Measurements from ENCODE around the gene CYTH3. TPM values are rescaled to one million over a fixed set of nuclear protein-coding genes. Genes with fewer than 3 reads are reported as not detected.
"Not testable (repeated sequence)": the region's sequence is repeated elsewhere in the genome, so short reads cannot be mapped to it uniquely, and the experiment has no call there.

Gene CYTH3
- total RNA-seq, 1 donor from 2014 or later, result 46.0 TPM

DNA sequence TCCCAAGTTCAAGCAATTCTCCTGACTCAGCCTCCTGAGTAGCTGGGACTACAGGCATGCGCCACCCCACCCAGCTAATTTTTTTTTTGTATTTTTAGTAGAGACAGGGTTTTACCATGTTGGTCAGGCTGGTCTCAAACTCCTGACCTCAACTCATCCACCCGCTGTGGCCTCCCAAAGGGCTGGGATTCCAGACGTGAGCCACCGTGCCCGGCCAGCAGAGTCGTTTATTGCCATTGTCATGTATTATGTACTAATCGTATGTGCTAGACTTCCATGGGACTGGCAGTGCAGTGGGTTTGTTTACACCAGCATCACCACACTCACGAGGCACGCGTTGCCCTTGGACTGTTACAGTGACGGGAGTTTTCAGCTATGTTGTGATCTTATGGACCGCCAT, 120.9 kb downstream of the CYTH3 start:
- DNase-seq, result not testable (repeated sequence)

DNA sequence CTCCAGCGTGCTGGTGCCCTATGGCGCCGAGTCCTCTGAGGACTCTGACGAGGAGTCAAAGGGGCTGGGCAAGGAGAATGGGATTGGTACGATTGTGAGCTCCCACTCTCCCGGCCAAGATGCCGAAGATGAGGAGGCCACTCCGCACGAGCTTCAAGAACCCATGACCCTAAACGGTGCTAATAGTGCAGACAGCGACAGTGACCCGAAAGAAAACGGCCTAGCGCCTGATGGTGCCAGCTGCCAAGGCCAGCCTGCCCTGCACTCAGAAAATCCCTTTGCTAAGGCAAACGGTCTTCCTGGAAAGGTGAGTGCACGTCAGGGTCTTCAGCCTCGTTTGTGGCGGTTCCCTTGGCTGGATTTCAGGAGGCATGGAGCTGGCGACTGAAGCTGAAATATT, 122.4 kb downstream of the CYTH3 start:
- DNase-seq, result no peak

DNA sequence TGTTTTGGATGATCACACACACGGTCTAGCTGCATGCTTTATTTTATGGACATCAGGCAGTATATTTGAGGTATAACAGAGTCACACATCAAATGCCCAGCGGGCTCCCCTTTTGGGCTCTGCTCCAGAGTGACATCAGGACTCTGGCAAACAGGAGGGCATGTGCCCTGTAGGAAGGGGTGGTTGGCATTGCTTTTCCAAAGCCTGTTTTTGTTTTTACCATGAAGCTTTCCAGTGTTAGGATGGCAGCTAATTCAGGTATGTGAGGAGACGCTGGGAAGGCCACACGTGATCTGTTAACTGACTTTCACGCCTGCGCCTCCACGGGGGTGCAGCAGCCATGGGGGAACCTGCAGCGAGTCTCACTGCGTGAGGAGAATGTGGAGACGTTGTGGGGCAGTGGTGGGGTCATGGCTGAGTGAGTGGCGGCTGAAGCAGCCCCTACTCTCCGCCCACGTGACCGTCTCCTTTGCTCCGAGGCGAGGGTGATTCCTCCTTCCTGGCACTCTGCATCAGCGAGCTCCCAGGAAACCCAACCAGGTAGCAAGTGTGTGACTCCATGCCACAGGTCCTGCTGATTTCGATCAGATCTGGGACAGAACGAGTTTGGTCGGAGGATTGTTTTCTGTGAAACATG, 123.6 kb downstream of the CYTH3 start:
- DNase-seq, result no peak

DNA sequence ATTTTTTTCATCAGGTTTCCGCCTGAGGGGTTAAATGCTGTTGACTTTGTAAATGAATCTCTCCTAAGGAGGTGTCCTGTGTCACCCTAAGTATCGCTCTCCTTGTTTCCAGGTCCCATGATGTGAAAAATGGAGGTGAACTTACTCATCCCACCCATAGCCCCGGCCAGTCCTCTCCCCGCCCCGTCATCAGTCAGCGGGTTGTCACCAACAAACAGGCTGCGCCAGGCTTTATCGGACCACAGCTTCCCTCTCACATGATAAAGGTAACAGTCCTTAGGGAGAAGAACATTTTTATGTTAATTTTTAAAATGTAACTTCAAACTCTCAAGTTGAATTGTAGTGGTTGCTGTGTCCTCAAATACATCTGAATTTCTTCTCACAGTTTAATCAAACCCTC, 124.8 kb downstream of the CYTH3 start:
- DNase-seq, result no peak

DNA sequence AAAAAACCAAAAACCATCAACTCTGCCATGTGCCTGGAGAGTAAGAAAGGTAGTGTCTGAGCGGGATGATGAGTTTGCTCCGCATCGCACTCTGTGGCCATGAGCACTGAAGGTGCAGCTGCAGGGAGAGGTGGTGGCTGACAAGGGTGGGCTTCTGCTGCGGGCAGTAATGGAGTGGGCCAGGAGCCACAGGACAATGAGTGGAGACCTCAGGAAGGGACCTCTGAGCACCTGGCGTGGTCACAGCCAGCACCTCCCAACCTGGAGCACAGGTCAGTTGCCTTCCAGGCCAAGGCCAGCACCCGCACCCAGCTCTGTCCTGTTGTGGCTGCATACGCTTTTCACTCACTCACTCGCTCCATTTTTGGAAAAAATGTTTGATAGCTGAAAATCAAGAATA, 125.8 kb downstream of the CYTH3 start:
- DNase-seq, result no peak

DNA sequence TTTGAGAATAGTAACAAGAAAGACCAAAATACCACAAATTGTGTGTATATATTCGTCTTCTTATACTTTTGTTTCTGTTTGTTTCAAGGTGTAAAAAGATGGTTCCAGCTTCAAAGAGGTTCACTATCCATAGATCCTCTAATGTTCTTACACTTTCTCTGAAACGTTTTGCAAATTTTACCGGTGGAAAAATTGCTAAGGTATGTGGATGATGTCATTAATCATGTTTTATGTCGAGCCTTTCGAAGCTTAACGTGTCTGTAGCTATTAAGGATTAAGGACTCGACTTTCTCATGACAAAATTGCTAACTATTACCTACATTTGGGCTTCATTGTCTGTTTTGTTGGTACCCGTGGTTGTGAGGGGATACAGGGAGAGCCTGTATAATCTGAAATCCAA, 128.4 kb downstream of the CYTH3 start:
- no peak for DNase-seq

DNA sequence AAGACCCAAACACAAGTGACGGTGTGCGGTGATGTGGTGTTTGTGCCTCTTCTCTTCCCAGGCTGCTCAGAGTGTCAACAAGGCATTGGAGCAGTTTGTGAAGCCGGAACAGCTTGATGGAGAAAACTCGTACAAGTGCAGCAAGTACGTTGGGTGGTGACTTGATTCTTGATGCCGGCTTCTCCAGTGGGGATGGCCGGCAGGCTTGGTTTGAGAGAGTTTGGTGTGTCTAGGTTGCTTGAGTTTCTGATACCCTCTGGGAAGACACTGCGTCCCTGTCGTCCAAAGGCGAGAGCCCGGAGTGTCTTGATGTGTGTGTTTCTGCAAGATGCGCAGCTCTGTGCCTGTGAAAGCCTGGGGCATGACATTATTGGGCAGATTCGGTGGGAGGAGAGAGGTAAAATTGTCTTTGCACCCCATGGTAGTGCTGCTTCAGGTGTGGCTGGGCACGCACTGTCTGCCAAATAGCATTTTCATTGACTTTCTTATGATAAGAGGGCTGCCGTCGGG, 129.5 kb downstream of the CYTH3 start:
- DNase-seq, result no peak

DNA sequence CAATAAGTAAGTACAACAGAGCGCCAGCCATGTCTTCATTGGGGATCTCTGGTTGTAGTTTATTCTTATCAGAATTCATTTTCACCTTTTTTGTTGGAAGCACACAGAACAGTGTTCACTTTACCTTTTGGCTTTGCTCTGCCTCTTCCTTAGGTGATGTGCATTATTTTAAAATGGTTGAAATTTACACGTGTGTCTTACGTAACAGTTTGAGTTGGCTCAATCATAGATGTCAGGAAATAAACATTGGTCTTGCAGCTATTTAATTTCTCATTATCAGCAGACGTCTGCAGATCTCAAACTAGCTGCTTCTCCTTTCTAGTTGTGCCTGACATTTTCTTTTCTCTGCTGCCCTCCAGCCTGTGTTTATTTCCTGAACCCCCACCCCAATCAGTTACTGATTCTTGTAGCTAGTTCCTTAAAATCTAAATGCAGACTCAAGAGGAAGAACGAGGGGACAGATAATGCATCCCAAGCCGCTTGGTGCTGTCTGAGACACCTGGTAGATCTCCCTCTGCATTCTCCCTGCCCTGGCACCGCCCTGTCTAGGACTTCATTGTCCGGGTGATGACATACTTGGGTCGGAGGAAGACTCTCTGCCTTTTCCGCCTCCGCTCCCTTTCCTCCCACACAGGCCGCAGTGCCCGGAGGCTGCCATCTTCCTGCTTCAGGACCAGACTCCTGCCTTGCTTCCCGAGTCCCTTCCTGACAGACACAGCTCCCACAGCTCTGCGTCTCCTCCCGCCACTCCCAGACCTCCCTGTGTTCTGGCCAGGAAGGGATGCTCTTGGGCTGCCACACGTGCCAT, 133.0 kb downstream of the CYTH3 start:
- no peak for DNase-seq

DNA sequence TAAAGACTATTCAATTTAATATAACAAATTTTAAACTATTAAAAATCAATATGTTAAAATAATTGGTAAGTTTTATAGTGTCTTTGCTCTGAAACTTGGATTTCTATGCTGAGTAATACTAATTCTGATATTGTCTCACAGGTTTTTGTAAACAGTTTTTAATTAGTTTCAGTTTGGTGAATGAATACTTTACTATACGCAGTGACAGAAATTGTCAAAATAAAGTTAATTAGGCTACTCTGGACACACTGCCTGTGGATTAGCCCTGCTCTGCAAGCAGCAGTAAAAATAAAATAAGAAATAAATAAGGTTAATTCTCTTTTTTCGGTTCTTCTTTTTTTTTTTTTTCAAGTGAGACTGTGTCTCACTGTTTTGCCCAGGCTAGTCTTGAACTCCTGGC, 135.9 kb downstream of the CYTH3 start:
- no peak for DNase-seq

DNA sequence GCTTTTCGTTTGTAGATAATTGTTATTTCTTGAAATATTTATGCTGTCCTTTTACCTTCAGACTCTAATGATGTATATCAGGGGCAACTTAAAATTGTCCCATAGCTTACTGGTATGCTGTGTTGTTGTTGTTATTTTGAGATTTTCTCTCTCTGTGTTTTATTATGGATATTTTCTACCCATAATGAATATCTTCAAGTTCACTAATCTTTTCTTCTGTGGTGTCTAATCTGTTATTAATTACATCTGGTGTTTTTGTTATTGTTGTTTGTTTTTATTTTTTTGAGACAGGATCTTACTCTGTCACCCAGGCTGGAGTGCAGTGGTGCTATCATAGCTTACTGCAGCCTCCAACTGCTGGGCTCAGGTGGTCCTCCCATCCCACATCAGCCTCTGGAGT, 139.2 kb downstream of the CYTH3 start:
- no peak for DNase-seq

DNA sequence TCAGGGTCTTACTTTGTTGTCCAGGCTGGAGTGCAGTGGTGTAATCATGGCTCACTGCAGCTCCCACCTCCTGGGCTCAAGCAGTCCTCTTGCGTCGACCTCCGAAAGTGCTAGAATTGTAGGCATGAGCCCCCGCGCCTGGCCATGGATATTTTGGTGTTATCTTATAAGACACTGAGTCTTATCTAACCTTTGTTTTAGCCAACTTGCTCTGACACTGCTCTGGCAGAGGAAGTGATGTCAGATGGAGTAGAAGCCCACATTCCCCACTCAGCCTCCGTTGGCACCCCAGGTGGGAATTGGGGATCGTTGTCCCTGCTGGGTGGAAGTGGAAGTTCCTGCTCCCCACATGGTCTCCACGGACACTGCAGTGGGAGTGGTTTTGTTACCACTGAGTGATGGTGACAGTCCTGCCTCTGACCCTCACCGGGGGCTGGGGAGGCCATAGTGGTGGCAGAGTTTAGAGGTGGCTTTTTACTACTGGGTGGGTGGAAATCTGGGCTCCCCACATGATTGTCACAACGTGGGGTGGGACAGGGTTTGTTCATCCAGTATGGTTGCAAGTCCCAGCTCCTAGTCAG, 142.3 kb downstream of the CYTH3 start:
- DNase-seq, result no peak

DNA sequence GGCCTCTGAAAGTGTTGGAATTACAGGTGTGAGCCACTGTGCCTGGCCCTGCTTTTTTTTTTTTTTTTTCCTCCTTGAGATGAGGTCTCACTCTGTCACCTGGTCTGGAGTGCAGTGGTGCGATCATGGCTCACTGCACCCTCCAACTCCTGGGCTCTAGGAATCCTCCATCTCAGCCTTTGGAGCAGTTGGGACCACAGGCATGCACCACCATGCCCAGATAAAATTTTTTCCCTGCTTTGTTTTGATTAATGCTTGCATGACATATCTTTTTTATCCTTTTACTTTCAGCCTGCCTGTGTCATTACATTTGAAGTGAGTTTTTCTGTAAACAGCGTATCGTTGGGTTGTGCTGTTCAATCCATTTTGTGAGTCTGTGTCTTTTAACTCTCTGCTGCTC, 144.2 kb downstream of the CYTH3 start:
- no peak for DNase-seq

DNA sequence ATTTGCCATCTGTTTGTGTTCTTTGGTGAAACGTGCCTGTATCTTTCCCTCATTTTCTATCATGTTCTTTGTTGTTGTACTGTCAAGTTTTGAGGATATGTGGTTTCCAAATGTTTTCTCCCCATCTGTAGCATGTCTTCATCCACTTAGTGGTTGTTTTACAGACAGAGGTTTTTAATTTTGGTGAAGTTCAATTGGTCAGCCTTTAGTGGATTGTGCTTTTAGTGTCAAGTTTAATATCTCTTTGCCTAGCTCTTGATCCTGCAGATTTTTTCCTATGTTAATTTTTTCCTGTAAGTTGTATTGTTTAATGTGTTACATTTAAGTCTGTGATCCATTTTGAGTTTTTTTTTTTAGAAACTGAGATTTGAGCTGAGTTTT, 145.3 kb downstream of the CYTH3 start:
- DNase-seq, result no peak

DNA sequence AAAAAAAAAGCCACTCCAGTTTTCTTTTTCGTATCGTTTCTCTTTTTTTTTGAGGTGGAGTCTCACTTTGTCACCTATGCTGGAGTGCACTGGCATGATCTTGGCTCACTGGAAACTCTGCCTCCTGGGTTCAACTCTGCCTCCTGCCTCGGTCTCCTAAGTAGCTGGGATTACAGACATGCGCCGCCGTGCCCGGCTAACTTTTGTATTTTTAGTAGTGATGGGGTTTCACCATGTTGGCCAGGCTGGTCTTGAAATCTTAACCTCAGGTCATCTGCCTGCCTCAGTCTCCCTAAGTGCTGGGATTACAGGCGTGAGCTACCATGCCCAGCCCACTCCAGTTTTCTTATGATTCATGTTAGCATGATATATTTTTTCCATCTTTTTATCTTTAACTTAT, 148.6 kb downstream of the CYTH3 start:
- DNase-seq, result no peak

DNA sequence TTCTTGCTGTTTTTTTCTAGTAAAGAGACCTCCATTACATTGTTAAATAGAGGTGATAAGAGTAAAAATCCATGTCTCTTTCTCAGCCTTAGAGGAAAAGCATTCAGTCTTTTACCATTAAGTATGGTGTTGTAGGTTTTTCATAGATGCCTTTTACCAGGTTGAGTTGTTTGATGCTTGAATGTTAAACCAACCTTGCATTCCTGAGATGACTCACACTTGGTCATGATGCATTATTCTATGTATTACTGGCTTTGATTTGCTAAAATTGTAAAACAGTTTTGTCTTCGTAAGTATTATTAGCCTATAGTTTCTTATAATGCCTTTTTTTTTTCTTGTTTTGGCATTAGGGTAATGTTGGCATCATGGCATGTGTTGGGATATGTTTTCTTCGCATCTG, 151.3 kb downstream of the CYTH3 start:
- no peak for DNase-seq

DNA sequence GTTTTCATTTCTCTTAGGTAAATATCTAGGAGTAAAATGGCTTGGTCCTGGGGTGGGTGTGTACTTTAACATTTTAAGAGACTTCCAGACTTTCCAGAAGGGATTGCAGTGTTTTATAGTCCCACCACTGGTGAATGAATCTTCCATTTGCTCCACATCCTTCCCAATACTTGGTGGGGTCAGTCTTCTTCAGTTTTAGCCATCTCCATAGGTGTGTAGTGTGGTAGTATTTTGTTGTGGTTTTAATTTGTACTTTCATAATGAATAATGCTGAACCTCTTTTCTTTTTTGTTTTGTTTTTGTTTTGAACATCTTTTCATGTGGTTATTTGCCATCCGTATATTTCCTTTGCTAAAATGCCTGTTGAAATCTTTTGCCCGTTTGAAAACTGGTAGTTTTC, 154.9 kb downstream of the CYTH3 start:
- no peak for DNase-seq

DNA sequence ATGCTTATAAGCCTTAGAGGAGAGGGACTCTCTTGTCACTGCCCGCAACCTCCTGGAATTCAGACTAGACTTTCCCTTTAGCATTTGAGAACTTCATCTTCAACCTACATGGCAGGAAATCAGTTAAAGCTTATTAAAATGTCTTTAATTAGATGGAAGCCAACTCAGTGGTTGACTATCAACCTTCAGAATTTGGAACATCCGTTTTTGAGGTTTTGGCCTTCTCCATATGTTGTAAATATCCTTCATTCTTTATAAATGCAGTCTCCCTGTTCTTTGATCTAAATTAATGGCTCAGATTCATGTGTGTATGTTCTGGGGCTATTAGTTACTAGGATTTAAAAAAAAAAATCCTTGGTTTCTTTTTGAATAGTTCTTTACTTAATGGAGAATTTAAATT, 156.2 kb downstream of the CYTH3 start:
- no peak for DNase-seq

Small RNA genes lying within 50 kb of the gene (small RNA-seq; reads per million reads assigned to genes)
- not detected for gene RF00019 (ENCODE audit: low replicate concordance)

Other genes starting within 250 kb of the CYTH3 start
- not detected for gene ANKRD61, start 241.2 kb downstream of the CYTH3 start, total RNA-seq
- 112 TPM for gene EIF2AK1, start 213.4 kb downstream of the CYTH3 start, total RNA-seq
- gene USP42, start 167.7 kb downstream of the CYTH3 start, total RNA-seq, result 5.6 TPM
- gene FAM220A, start 76.3 kb upstream of the CYTH3 start, total RNA-seq, result 26.0 TPM
- 57.2 TPM for gene RAC1, start 101.9 kb upstream of the CYTH3 start, total RNA-seq
- gene DAGLB, start 175.3 kb upstream of the CYTH3 start, total RNA-seq, result 15.4 TPM
- 138 TPM for gene KDELR2, start 211.5 kb upstream of the CYTH3 start, total RNA-seq

Measured in tongue (tissue), 3 donors.